ENCODE results near the gene POFUT1. TPM values are rescaled to one million over a fixed set of nuclear protein-coding genes. Genes with fewer than 3 reads are reported as not detected.
"Not testable (repeated sequence)": the region's sequence is repeated elsewhere in the genome, so short reads cannot be mapped to it uniquely, and the experiment has no call there.

Gene POFUT1
- total RNA-seq, 1 donor from 2014 or later = 18.1 TPM

DNA sequence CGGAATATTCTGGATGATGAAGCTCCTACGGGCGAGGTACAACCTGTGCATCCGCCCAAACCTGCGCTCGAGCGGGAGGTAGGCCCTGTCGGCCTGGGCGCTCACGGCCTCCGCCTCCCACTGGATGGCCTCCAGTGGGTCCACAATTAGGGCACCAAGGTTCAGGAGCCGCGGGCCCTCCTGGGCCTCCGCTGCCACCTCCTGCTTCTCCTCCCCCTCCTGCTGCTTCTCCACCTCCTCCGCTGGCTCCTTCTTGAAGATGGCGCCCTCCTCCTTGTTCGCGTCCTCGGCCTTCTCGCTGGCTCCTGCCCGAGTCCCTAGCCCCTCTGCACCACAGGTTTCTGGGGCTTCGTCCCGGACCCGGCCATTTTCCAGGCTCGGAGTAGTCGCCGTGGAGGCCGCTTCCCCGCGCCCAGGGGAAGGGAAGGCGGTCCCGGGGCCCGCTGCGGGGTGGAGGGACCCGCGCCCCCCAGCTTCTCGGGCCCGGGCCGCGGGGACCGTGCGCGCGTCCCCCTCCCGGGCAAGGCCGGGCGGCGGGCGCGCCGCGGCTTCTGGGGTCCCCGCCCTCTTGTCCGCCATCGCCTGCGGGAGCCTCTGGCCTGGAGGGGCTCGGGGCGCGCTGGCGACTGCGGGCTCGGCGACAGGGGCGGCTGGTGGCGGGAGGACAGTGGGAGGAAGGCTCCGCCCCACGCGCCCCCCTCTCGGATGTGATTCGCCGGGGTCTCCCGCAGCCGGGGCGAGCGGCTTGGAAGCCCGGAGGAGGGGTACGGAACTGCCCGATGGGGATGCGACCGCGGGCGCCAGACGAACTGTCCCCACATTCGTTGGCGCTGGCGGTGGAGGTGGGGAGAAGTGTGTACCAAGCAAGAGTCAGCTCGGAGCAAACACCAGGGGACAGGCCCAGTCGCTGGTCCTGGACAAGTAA is 17.7 kb upstream of the POFUT1 start:
- peak; percentile 29 for DNase-seq

- no peak for DNase-seq
Measured at GRCh38 chr20:32190616-32191415, 16.9 kb upstream of the POFUT1 start.

DNA sequence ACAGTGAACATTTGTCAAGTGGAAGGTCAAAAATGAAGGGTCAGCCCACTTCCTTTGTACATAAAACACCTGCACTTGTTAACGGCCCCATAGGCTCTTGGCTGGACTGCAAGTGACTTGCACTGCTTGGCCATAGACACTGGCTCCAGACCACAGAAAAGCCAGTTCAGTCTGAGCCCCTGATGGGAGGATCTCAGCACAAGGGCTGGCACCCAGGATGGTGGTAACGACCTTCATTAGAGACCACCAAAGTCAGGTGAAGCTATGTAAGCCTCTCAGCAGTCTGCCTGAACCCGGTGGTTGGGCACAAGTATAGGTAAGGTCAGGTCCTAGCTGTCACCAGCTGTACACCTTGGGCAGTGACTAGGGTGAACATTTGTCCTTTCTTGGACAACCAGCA is 16.3 kb upstream of the POFUT1 start:
- no peak for DNase-seq

- DNase-seq = no peak
Measured at GRCh38 chr20:32191873-32192272, 15.8 kb upstream of the POFUT1 start.

GRCh38 chr20:32192698-32193097 is 15.0 kb upstream of the POFUT1 start:
- no peak for DNase-seq

GRCh38 chr20:32193336-32193735 is 14.3 kb upstream of the POFUT1 start:
- not testable (repeated sequence) for DNase-seq

- DNase-seq = no peak
Measured at GRCh38 chr20:32193996-32194395, 13.7 kb upstream of the POFUT1 start.

GRCh38 chr20:32195581-32195980 is 12.1 kb upstream of the POFUT1 start:
- DNase-seq = no peak

DNA sequence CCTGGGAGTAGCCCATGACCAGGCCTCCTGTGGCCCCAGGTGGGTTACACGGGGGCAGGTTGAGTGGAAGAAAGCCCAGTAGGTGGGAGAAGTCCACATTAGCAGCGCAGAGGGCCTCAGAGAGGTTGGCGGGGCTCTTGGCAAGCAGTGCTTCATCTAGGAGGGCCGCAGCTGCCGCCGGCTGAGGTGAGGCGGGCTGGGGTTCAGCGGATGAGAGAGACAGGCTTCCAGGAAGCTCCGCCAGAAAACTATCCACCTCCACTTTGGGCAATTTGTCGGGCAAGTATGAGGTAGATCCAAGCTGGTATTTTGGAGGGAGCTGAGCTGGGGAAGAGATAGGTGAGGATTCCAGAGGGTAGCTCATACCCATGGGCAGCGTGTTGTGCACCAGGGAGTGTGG is 11.1 kb upstream of the POFUT1 start:
- not testable (repeated sequence) for DNase-seq

- DNase-seq = not testable (repeated sequence)
Measured at GRCh38 chr20:32197136-32197535, 10.5 kb upstream of the POFUT1 start.

GRCh38 chr20:32199006-32199405 is 8.7 kb upstream of the POFUT1 start:
- DNase-seq = no peak

DNA sequence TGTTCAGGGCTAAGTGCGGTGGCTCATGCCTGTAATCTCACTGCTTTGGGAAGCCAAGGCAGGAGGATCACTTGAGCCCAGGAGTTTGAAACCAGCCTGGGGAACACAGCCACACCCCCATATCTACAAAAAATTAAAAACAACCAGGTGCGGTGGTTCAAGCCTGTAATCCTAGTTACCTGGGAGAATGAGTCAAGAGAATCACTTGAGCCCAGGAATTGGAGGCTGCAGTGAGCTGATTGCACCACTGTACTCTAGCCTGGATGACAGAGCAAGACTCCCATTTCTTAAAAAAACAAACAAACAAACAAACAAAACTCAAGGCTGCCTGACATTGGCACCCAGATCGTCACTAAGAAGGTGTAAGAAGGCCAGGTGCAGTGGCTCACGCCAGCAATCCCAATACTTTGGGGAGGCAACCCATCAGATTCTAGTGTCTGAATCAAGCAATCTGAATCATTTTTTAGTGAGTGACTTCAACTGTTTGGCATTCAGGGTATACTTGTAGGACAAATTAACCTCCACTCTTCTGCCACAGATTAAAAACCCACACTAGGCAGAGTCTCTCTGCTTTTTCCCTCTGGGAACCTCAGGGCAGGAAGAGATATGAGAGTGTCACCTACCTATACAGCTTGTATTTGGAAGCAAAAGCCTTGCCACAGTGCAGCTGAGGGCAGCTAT is 6.2 kb upstream of the POFUT1 start:
- DNase-seq = no peak

GRCh38 chr20:32201977-32202363 is 5.7 kb upstream of the POFUT1 start:
- no peak for DNase-seq

GRCh38 chr20:32203356-32204204 is 4.1 kb upstream of the POFUT1 start:
- DNase-seq = no peak

DNA sequence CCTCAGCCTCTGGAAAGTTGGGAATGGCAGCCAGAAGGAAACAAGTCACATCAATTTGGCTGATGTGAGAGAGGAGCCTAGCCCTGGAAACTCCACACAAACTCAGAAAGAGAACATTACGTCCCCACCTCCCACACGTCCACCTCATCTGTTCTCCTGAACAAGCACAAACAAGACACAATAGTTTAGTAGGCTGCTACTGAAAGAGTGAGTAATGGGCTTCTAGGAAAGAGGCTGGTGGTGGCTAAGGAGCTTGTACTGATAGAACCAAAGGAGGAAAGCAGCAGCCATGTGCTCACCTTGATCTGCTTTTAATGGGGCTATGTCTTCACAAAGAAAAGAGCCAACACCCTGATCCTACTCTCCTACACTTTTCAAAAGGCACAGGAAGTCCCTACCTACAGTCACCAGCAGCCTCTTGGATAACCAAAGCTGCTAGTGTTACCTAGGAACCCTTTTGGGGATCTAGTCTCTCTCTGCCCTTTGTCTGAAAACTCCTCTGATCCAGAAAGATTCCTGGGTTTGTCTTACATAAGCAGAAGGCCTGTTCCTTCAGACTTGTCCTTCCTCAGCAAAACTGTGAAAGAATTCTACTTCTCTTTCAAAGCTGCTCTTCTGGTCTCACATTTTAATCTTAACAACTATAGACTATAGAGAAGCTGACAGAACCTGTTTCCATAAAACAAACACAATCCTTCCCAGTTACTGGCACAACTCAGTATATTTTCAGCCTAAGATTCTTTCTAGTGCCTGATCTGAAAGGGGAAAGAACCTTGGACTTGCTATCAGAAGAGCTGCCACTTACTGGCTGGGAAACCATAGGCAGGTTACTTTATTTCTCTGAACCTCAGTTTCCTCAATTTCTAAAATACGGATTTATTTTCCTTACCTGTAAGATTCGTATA is 3.2 kb upstream of the POFUT1 start:
- DNase-seq = peak; percentile 28

DNA sequence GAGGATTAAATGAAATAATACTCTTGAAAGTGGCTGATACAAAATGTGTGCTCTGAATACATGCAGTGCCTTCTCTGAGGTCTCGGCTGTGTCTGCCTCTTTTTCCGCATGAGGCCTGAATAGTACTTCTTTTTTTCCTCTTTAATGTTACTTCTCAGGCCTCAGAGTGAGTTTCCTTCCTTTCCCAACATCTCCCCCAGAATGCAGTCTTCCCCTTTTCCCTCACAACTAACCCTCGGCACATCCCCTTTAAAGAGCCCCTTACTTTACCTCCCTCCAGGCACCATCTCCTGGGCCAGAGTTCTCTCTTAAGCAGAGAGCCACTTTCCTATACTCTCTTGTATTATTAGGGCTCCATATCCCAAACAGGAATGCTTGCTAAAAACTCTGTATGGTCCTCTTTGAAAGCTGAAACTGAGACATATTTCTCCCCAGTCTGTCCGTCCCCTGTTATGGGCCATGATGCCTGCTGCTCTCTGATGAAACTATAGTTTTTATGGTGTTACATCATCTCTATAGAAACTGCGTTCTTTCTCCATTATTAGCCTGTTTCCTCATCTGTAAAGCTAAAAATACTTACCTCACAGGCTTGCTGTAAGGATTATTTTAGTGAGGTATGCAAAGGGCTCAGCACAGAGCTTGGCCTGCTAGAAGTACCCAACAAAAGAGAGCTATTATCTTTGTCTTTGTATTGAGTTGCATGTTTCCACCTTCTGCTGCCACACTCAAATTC is 2.4 kb upstream of the POFUT1 start:
- no peak for DNase-seq

GRCh38 chr20:32205843-32206759 is 1.6 kb upstream of the POFUT1 start:
- no peak for DNase-seq

GRCh38 chr20:32206760-32207625 is 687 bp upstream of the POFUT1 start:
- no peak for DNase-seq
